Hepatocyte (in vitro differentiated cells): ENCODE measurements around the gene EOLA2. TPM values are rescaled to one million over a fixed set of nuclear protein-coding genes. Genes with fewer than 3 reads are reported as not detected.
"Not testable (repeated sequence)": the region's sequence is repeated elsewhere in the genome, so short reads cannot be mapped to it uniquely, and the experiment has no call there.

Experiments
- DNase-seq: peaks from one replicate; pipeline ENCODE4 v3.0.0-alpha.2; 2016; ENCODE audit warnings: low spot score
- H2AFZ ChIP-seq: fragments of 200-600 bp; sonication (generic); 2 replicates; pipeline ENCODE4 v1.6.0; 2016; ENCODE audit warnings: antibody characterized with exemption, mild to moderate bottlenecking
- H3K27ac ChIP-seq: fragments of 200-600 bp; sonication (generic); 2 replicates; pipeline ENCODE4 v1.5.1; 2016; ENCODE audit warnings: mild to moderate bottlenecking
- H3K27me3 ChIP-seq: fragments of 200-600 bp; sonication (generic); 2 replicates; pipeline ENCODE4 v1.6.1; 2016
- H3K36me3 ChIP-seq: fragments of 200-600 bp; sonication (generic); replicated peaks from 2 replicates; pipeline ENCODE4 v1.5.1; 2016; ENCODE audit warnings: low read depth; ENCODE audit not compliant: insufficient read depth
- H3K4me1 ChIP-seq: fragments of 200-600 bp; sonication (generic); 2 replicates; pipeline ENCODE4 v1.5.1; 2016; ENCODE audit warnings: mild to moderate bottlenecking, moderate library complexity; ENCODE audit not compliant: insufficient read depth
- H3K4me2 ChIP-seq: fragments of 200-600 bp; sonication (generic); 2 replicates; pipeline ENCODE4 v1.6.0; 2016
- H3K4me3 ChIP-seq: fragments of 200-600 bp; sonication (generic); 2 replicates; pipeline ENCODE4 v1.5.1; 2016; ENCODE audit warnings: mild to moderate bottlenecking
- H3K79me2 ChIP-seq: fragments of 200-600 bp; sonication (generic); 2 replicates; pipeline ENCODE4 v1.6.0; 2017; ENCODE audit warnings: mild to moderate bottlenecking
- H3K9me2 ChIP-seq: fragments of 200-600 bp; sonication (generic); replicated peaks from 2 replicates; pipeline ENCODE4 v1.6.0; 2017; ENCODE audit warnings: mild to moderate bottlenecking; ENCODE audit not compliant: insufficient read depth
- H3K9me3 ChIP-seq: fragments of 200-600 bp; sonication (generic); 2 replicates; pipeline ENCODE4 v1.5.1; 2016; ENCODE audit warnings: low read depth, mild to moderate bottlenecking
- H4K20me1 ChIP-seq: fragments of 200-600 bp; sonication (generic); 2 replicates; pipeline ENCODE4 v1.6.0; 2016; ENCODE audit warnings: mild to moderate bottlenecking; ENCODE audit not compliant: insufficient read depth, poor library complexity, severe bottlenecking
- CTCF ChIP-seq: fragments of 200-600 bp; sonication (generic); IDR thresholded peaks from 2 replicates; pipeline ENCODE4 v1.5.1; 2016; ENCODE audit warnings: antibody characterized with exemption, mild to moderate bottlenecking; ENCODE audit not compliant: poor library complexity
- EZH2 ChIP-seq: fragments of 200-600 bp; sonication (generic); IDR thresholded peaks from 2 replicates; pipeline ENCODE4 v1.6.1; 2016; ENCODE audit warnings: antibody characterized with exemption, mild to moderate bottlenecking, borderline replicate concordance
- EZH2phosphoT487 ChIP-seq: fragments of 200-600 bp; sonication (generic); IDR thresholded peaks from one replicate; pipeline ENCODE4 v1.6.1; 2018; ENCODE audit warnings: antibody characterized with exemption, mild to moderate bottlenecking, low read depth, moderate library complexity; ENCODE audit not compliant: unreplicated experiment, severe bottlenecking
- WGBS: methylation state at CpG from one replicate; pipeline ENCODE4 v1.1.6; 2016; ENCODE audit warnings: low lambda C conversion rate; ENCODE audit errors: missing lambda C conversion rate; 5-methylcytosine and 5-hydroxymethylcytosine counted together
- polyA plus RNA-seq: library from polyadenylated mRNA; unstranded; fragments of >200 nt; fragmentation: Nextera tagmentation; extraction: Ambion mirVana; gene quantifications from 2 replicates; pipeline ENCODE4 v1.2.1, GENCODE V29; 2016
- total RNA-seq: library from RNA; depleted of rRNA; stranded (reverse); fragments of >200 nt; gene quantifications from 2 replicates; pipeline ENCODE4 v1.2.3, GENCODE V29; 2014

The EOLA2 gene
- total and polyA plus RNA-seq, 2 experiments from 2014 or later = 15.9 to 40.3 TPM

DNA sequence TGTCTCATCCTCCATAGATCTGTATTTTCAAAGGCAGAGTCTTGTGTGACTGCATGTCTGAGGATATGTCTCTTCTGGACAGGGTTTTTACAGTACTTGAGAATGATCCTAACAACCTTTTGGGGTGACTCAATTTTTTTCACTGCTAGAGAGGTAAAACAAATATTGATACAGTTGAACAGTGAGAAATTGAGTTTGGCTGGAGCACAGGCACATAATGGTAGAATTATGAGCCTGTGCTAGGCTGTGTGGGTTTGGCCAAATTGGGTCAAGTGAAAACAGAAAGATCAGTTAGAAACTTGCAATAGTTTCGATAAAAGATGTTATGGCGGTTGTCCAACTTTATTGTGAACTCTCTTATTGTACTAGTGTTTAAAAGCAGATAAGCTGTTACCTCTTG, 23.3 kb upstream of the EOLA2 start:
- Histone ChIP-seq H3K9me2 (no peaks in the 10 kb centered on the region), H3K9me3 (no peaks in the 10 kb centered on the region), H3K4me1 (no peaks in the 10 kb centered on the region), H3K4me3 (no peak overlapping the region), H3K27me3 (no peaks in the 10 kb centered on the region), H4K20me1 (no peaks in the 10 kb centered on the region), H3K79me2 (no peaks in the 10 kb centered on the region), H3K27ac (no peak overlapping the region), H3K4me2 (no peak overlapping the region), H2AFZ (no peak overlapping the region), H3K36me3 (no peaks in the 10 kb centered on the region)
- WGBS = 81% methylated on average over 2 of the region's 2 CpGs
- no peak for TF ChIP-seq EZH2phosphoT487
- TF ChIP-seq EZH2 = no peak
- no peak for TF ChIP-seq CTCF
- no peak for DNase-seq

GRCh38 chrX:149950681-149951080, 12.4 kb upstream of the EOLA2 start:
- H2AFZ ChIP-seq = no peak overlapping the region
- no peak overlapping the region for H3K4me2 ChIP-seq
- no peaks in the 10 kb centered on the region for H3K9me2 ChIP-seq
- H3K4me1 ChIP-seq = no peaks in the 10 kb centered on the region
- H3K4me3 ChIP-seq = no peak overlapping the region
- H3K27ac ChIP-seq = no peak overlapping the region
- WGBS = 36% methylated on average over 1 of the region's 1 CpG
- peak; percentile 35 for DNase-seq
- no peaks in the 10 kb centered on the region for H3K79me2 ChIP-seq
- no peaks in the 10 kb centered on the region for H4K20me1 ChIP-seq
- TF ChIP-seq CTCF (peak; percentile 44), EZH2phosphoT487 (no peak), EZH2 (no peak)
- H3K27me3 ChIP-seq = no peaks in the 10 kb centered on the region
- H3K9me3 ChIP-seq = no peaks in the 10 kb centered on the region
- H3K36me3 ChIP-seq = no peaks in the 10 kb centered on the region

DNA sequence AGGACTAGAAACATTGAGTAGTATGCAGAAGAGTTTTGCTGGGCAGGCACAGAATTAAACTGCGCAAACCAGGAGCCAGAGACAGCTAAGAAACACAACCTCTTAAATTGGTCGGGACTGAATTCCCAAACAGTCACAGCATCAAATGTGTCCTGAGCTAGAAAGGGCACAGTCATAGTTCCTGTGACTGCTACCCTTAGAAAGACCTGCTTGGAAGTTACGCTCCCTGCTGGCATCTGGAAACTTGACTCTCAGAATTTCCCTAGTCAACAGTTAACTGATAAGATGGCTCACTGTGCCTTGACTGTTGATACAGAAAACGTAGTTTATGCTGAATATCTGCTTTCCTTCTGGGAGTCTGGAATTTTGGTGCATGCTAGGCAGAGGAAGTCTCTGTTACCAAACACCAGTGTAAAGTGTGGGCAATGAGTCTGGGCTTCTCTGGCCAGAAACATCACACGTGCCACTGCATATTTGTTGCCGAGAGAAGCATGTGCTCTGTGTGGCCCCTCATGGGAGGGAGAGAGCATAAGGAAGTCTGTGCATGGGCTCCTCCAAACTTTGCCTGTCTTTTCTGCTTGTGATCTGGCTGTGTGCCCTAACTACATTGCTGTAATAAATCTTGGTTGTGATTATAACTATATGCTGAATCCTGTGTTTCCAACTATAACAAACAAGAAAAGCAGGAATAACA, 11.6 kb upstream of the EOLA2 start:
- no peak for DNase-seq
- TF ChIP-seq CTCF (no peak), EZH2 (no peak), EZH2phosphoT487 (no peak)
- Histone ChIP-seq H4K20me1 (no peaks in the 10 kb centered on the region), H3K4me2 (no peak overlapping the region), H3K9me3 (no peaks in the 10 kb centered on the region), H3K79me2 (no peaks in the 10 kb centered on the region), H3K9me2 (no peaks in the 10 kb centered on the region), H3K4me3 (no peak overlapping the region), H3K36me3 (no peaks in the 10 kb centered on the region), H2AFZ (no peak overlapping the region), H3K4me1 (no peaks in the 10 kb centered on the region), H3K27me3 (no peaks in the 10 kb centered on the region), H3K27ac (no peak overlapping the region)
- WGBS = 73% methylated on average over 6 of the region's 6 CpGs

GRCh38 chrX:149948016-149948415, 9.7 kb upstream of the EOLA2 start:
- no peak overlapping the region for H3K4me3 ChIP-seq
- H3K79me2 ChIP-seq = no peaks in the 10 kb centered on the region
- no peaks in the 10 kb centered on the region for H4K20me1 ChIP-seq
- no peak overlapping the region for H2AFZ ChIP-seq
- H3K27ac ChIP-seq = no peak overlapping the region
- H3K36me3 ChIP-seq = no peaks in the 10 kb centered on the region
- no peak for DNase-seq
- no peaks in the 10 kb centered on the region for H3K4me1 ChIP-seq
- no peaks in the 10 kb centered on the region for H3K27me3 ChIP-seq
- WGBS = 69% methylated on average over 3 of the region's 3 CpGs
- H3K9me2 ChIP-seq = no peaks in the 10 kb centered on the region
- no peaks in the 10 kb centered on the region for H3K9me3 ChIP-seq
- no peak for TF ChIP-seq EZH2phosphoT487
- TF ChIP-seq EZH2 = no peak
- TF ChIP-seq CTCF = no peak
- H3K4me2 ChIP-seq = no peak overlapping the region

DNA sequence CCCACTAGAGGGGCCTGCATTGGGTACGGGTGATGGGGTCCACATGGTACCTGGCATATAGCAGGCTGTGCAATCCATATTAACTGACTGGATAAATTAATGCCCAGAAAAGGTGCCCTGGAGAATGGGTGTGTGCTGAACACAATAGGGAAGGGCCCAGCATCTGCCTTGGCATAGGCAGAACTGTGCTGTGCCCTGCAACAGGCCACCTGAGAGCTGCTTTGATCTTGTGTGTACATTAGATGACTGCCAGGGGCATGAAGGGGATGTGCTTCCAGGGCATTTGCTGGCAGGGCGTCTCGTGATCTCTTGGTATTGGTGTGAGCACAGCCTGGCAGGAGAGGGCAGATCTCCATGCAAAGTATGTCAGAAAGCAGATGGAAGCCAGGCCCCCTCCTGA, 8.6 kb upstream of the EOLA2 start:
- H3K36me3 ChIP-seq, DNase-seq, H3K27ac ChIP-seq, H2AFZ ChIP-seq, H4K20me1 ChIP-seq, H3K27me3 ChIP-seq, H3K9me3 ChIP-seq, H3K4me1 ChIP-seq, H3K4me3 ChIP-seq, H3K4me2 ChIP-seq, H3K79me2 ChIP-seq, H3K9me2 ChIP-seq: not testable (repeated sequence)
- no CpG with 5 or more reads among the region's 3 CpGs for WGBS

- H4K20me1 ChIP-seq, H3K27me3 ChIP-seq, H3K4me2 ChIP-seq, H3K9me2 ChIP-seq, H3K9me3 ChIP-seq, H3K27ac ChIP-seq, H3K4me1 ChIP-seq, DNase-seq, H3K36me3 ChIP-seq, H2AFZ ChIP-seq, H3K79me2 ChIP-seq, H3K4me3 ChIP-seq: not testable (repeated sequence)
- WGBS = 78% methylated on average over 9 of the region's 9 CpGs
These were observed 7.5 kb upstream of the EOLA2 start for GRCh38 chrX:149945820-149946219.
